Glomerular visceral epithelial cell (primary cell): ENCODE measurements around the gene MAN2B2.

Experiments
- DNase-seq: peaks from one replicate; pipeline ENCODE4 v3.0.0-alpha.2; 2016; ENCODE audit errors: extremely low spot score

MAN2B2 gene

GRCh38 chr4:6546681-6547447 lies 28.1 kb upstream of the MAN2B2 start:
- DNase-seq, result peak; percentile 61

DNA sequence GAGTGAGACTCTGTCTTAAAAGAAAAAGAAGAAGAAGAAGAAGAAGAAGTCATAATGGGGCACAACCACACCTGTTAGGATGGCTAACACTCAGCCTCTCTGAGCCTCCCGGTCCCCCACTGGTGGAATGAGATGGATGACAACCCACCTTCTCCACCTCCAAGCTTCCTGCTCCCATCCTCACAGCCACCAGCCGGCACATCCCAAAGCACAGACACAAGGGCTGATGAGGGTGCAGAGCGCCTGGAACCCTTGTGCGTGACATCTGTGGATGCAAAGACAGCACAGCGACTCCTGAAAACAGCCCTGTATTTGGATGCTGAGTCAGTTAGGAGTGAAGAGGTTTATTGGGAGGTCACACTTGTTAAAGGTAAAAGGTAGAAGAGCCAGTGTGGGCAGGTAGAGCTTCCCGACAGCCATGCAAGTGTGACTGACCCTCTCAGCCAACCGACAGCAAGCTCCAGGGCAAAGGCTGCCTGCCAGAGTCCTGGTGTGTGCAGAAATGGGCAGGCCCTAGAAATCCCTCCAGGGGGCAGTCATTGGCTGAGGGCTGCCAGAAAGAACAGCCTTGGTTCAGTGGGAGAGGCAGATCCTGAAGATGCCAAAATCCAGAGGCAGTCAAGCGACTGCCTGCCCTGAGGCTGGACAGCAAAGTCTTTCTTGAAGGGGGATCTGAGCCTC lies 26.6 kb upstream of the MAN2B2 start:
- DNase-seq, result peak; percentile 28

GRCh38 chr4:6548882-6549230 lies 26.1 kb upstream of the MAN2B2 start:
- DNase-seq, result no peak

- DNase-seq, result no peak
Observed at GRCh38 chr4:6549445-6549844, 25.5 kb upstream of the MAN2B2 start.

DNA sequence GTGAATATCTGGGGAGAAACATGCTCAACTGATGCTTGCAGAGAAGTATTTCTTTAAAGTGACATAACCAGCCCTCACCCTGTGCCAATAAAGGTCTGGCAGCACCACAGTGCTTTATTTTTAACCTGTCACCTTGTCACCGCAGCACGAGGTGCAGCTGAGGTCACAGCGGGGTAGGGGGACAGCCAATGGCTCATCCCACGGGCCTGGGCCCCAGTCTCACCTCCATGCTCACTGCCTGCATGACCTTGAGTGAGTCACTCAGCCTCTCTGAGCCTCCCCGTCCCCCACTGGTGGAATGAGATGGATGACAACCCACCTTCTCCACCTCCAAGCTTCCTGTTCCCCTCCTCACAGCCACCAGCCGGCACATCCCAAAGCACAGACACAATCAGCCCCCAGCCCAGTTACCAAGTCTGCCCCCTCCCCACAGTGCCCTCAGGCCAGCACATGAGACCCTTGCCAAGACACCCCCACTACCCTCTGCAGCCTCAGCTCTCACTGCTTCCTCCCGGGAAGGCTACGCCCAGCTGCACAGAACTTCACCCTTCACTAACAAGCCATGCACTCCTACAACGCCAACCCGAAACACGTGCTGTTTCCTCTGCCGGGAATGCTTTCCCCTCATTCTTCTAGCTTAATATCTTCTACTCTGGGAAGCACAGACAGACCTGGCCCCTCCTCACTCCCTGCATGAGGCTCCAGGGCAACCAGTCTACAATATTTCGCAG lies 24.9 kb upstream of the MAN2B2 start:
- no peak for DNase-seq

GRCh38 chr4:6550821-6551220 lies 24.2 kb upstream of the MAN2B2 start:
- DNase-seq, result no peak

GRCh38 chr4:6551660-6552059 lies 23.3 kb upstream of the MAN2B2 start:
- no peak for DNase-seq

DNA sequence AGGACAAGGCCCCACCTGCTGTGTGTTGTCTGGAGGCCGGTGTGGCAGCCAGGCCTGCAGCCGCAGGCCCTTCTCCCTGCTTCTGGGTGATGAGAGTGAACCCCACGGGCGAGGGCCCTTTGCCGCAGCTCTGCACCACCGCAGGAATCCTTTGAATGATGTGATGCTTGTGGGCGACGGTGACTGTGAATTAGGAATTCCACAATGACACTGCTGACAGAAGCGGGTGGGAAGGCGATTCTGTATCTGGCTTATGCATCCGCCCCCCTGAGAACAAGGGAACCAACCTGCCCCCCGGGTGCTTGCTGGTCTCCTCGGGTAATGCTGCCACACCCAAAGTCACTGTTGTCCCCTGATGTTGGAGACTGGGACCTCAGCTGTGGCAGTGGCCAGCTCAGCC lies 19.5 kb upstream of the MAN2B2 start:
- no peak for DNase-seq

- DNase-seq, result no peak
Observed at GRCh38 chr4:6556263-6556662, 18.7 kb upstream of the MAN2B2 start.

GRCh38 chr4:6557185-6557584 lies 17.8 kb upstream of the MAN2B2 start:
- no peak for DNase-seq

GRCh38 chr4:6557856-6558255 lies 17.1 kb upstream of the MAN2B2 start:
- no peak for DNase-seq

- no peak for DNase-seq
Observed at GRCh38 chr4:6560416-6561172, 14.4 kb upstream of the MAN2B2 start.

DNA sequence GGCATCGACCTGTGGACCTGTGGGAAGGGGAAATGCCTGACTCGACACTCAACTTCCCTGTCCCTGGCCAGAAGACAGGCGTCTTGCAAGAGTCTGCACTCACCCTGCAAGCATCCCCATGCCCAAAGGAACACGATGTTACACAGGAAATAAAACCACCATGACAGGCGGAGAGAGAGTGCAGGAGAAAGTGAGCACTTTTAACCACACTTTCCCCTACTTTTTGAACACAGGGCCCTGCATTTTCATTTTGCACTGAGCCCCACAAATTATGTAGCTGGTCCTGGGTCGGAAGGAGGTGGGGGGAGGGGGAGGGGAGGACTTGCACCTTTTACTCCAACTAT lies 13.8 kb upstream of the MAN2B2 start:
- no peak for DNase-seq

- DNase-seq, result no peak
Observed at GRCh38 chr4:6561706-6562371, 13.2 kb upstream of the MAN2B2 start.

DNA sequence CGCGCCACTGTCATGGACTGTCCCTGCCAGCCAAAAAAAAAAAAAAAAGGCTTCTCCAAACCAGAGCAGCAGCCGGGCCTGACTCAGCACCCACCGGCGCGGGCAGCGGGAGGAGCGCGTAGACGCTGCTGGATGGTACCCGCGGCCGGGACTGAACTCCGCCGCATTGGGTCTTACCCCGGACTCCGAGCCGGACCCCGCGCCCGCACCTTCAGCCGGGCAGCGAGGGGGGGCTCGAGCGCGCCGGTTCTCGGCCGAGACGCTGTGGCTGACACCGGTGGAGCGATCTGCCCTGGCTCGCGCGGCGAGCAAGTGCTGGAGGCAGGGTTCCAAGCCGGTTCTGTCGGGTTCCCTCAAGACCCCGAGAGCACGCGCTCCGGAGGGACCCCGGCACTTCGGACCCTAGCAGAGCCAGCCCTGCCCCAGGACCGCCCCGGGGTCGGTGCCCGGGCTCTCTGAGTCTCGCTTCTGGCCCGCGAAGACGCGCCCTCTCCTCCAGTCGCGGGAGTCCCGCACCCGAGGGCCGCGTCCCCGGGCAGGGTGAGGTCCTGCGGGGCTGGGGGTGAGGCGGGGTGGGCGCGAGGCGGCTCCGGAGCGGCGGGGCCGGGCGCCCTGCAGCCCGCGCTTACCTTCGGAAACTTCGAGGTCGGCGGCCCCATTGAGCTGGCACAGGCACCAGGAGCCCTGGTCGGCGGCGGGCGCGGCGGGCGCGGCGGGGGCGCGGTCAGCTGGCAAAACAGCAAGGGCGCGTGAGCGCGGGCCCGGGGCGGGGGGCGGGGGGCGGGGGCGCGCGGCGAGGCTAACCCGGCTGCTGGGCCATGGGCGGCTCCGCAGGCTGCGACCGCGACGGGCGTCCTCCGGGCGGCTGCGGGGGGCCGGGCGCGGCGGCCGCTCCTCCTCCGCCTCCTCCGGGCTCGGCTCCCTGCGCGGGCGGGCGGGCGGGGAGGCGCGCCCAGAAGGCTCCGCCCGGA lies 11.8 kb upstream of the MAN2B2 start:
- no peak for DNase-seq

DNA sequence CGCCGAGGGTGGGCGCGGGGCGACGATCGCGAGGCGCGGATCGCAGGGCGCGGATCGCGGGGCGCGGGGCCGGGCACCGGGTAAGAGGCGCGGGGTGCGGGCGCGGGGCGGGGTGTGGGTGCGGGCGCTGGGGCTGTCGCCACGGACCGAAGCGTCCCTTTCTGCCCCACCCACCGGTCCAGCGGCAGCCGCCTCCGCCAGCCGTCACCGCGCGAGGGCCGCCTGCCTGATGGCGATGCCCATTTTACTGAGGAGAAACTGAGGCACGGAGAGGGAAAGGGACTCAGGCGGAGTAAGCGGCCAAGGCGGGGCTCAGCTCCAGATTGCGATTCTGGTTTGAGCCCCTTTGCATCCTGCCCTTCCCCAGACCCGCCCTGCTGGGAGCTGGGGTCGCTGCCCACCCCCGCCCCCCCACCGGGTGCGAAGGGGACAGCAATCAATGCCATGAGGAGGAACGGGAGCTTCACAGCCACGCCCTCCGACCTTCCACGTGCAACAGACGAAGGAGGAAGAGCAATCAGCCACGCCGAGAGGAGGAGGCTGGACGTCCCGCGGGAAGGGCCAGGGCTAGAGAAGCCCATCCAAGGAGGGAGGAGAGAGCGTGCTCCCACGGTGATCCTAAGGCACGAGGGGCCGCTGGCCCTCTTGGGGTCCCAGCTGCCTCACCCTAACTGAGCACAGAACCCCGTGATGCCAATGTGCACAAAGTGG lies 10.9 kb upstream of the MAN2B2 start:
- no peak for DNase-seq

- no peak for DNase-seq
Observed at GRCh38 chr4:6565691-6566390, 9.1 kb upstream of the MAN2B2 start.

DNA sequence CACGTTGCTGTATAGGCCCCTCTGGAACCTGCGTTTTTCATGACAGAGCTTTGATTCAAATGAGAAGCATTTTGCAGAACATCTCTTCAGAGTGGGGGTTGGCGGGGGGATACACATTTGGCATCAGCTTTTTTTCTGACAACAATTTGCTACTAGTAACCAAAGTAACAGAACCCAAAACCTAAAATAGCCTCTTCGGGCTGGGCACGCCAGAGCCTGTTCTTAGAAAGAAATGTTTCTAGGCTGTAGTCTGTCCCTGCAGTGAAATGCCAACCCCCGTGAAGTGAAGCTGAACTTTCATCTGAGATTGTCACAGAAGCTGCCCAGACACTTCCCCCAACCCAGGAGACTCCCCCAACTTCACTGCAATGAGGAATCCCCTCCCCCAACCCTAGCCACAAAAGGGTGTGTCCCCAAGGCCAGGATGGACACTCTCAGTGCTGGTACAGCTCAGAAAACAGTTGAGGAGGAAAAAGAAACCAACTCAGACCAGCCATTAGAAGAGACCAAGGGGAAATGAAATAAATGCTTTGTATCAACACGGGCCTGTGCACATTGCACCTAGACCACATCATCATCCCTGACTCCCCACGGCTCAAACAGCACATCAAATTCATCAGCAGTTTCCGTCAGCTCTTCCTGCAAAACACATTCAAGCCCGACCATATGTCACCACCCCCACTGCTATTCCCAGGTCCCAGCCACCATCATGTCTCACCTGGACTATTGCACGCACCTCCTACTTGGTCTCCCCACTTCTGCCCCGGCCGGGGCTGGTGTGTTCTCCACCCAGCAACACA lies 8.4 kb upstream of the MAN2B2 start:
- no peak for DNase-seq
